Neutrophil (primary cell): ENCODE results near the gene ZFYVE26.

Source experiments
- H3K27ac ChIP-seq: fragments of 200-600 bp; sonication (generic); 2 replicates; pipeline ENCODE4 v1.5.1; 2016; ENCODE audit warnings: mild to moderate bottlenecking, moderate library complexity
- H3K27me3 ChIP-seq: fragments of 200-600 bp; sonication (generic); 2 replicates; pipeline ENCODE4 v1.6.0; 2016; ENCODE audit warnings: mild to moderate bottlenecking
- H3K36me3 ChIP-seq: fragments of 200-600 bp; sonication (generic); 2 replicates; pipeline ENCODE4 v1.5.1; 2017
- H3K4me1 ChIP-seq, 2 experiments: fragments of 200-600 bp in 1 of 2; sonication (generic) in 1 of 2; 1 replicate in 1 of 2; 2 replicates in 1 of 2; pipeline versions ENCODE4 v1.5.1 to v1.6.1; 2013 to 2016; ENCODE audit warnings: low read depth in 1 of 2, low read length in 1 of 2, mild to moderate bottlenecking in 1 of 2, moderate library complexity in 1 of 2; ENCODE audit not compliant: control insufficient read depth in 1 of 2, insufficient read depth in 1 of 2
- H3K4me3 ChIP-seq, 2 experiments: fragments of 200-600 bp in 1 of 2; sonication (generic) in 1 of 2; 1 replicate in 1 of 2; 2 replicates in 1 of 2; pipeline ENCODE4 v1.5.1; 2013 to 2016; ENCODE audit warnings: low read depth in 1 of 2, low read length in 1 of 2, mild to moderate bottlenecking in 1 of 2, moderate library complexity in 1 of 2
- H3K9me3 ChIP-seq: fragments of 200-600 bp; sonication (generic); 2 replicates; pipeline ENCODE4 v1.5.1; 2016
- TF ChIP-seq, protein P1 (sequence below): fragments of 200-600 bp; sonication (generic); IDR thresholded peaks from 2 replicates; pipeline ENCODE4 v1.5.1; 2016; ENCODE audit warnings: antibody characterized with exemption

ZFYVE26 gene

GRCh38 chr14:67785270-67786109, 30.9 kb downstream of the ZFYVE26 start:
- Histone ChIP-seq H3K27me3 (no peaks in the 10 kb centered on the region), H3K36me3 (peaks cover 100% of the 10 kb centered on the region), H3K9me3 (no peaks in the 10 kb centered on the region), H3K27ac (no peak overlapping the region), H3K4me1 (peaks cover 0 to 2% of the 10 kb centered on the region in 2 experiments), H3K4me3 (no peak overlapping the region)
- TF ChIP-seq, protein P1, sequence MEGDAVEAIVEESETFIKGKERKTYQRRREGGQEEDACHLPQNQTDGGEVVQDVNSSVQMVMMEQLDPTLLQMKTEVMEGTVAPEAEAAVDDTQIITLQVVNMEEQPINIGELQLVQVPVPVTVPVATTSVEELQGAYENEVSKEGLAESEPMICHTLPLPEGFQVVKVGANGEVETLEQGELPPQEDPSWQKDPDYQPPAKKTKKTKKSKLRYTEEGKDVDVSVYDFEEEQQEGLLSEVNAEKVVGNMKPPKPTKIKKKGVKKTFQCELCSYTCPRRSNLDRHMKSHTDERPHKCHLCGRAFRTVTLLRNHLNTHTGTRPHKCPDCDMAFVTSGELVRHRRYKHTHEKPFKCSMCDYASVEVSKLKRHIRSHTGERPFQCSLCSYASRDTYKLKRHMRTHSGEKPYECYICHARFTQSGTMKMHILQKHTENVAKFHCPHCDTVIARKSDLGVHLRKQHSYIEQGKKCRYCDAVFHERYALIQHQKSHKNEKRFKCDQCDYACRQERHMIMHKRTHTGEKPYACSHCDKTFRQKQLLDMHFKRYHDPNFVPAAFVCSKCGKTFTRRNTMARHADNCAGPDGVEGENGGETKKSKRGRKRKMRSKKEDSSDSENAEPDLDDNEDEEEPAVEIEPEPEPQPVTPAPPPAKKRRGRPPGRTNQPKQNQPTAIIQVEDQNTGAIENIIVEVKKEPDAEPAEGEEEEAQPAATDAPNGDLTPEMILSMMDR, result no peak

GRCh38 chr14:67784244-67784823, 32.1 kb downstream of the ZFYVE26 start:
- H3K27me3 ChIP-seq, result no peaks in the 10 kb centered on the region
- no peak overlapping the region for H3K27ac ChIP-seq
- no peaks in the 10 kb centered on the region for H3K4me1 ChIP-seq
- no peaks in the 10 kb centered on the region for H3K9me3 ChIP-seq
- TF ChIP-seq, protein P1, result no peak
- H3K36me3 ChIP-seq, result peaks cover 100% of the 10 kb centered on the region
- no peak overlapping the region for H3K4me3 ChIP-seq

GRCh38 chr14:67782090-67782489, 34.3 kb downstream of the ZFYVE26 start:
- TF ChIP-seq, protein P1, result no peak
- Histone ChIP-seq H3K27me3 (no peaks in the 10 kb centered on the region), H3K4me1 (peaks cover 11 to 14% of the 10 kb centered on the region in 2 experiments), H3K27ac (no peak overlapping the region), H3K4me3 (no peak overlapping the region), H3K9me3 (no peaks in the 10 kb centered on the region), H3K36me3 (peaks cover 89% of the 10 kb centered on the region)

DNA sequence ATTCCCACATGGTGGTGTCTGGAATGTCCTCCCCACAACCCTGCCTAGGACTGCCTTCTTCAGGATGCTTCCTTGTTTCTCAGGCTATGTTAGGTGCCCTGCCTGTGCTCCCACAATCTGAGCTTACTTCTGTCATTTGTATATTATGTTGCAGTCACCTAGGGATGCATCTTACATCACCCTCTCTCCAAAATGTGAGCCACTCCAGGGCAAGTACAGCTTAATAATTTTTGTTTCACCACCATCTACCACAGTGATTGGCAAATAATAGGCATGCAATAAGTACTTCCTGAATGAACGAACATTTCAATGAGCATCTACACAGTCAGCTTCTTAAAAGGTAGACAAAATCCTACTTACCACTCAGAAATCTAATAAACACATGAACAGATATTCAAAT, 37.6 kb downstream of the ZFYVE26 start:
- Histone ChIP-seq H3K27me3 (no peaks in the 10 kb centered on the region), H3K36me3 (peaks cover 88% of the 10 kb centered on the region), H3K9me3 (no peaks in the 10 kb centered on the region), H3K27ac (peak overlapping the region; percentile 65), H3K4me3 (no peak overlapping the region), H3K4me1 (peaks cover 11 to 14% of the 10 kb centered on the region in 2 experiments)
- TF ChIP-seq, protein P1, result no peak

DNA sequence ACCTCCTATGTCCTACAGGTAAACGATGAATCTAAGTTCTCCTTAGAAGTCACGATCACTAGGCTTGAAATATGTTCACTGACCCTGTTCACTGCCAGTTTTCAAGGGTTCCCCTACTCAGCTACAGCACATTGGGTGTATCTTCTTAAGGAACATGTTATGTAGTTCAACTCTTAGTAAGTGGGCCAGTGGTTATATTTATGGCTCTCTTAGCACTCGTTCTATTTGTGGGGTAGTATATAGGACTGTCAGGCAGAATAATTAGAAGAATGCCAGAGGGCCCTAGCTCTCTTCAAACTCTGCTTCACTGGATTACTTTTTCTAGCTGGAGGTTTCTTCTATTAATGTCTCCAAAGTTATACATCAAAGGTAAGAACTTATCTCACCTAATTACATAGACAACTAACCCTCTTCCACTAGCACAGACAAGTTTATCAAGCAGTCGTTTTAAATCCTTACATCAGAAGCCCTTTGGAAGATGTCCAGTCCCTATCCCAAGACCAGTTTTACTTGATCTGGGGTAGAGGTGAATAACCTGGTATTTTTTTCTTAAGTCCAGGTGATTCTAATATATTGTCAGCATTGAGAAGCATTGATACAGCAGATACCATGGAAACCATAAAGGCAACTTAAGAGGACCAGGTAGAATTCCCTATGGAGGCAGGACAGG, 39.6 kb downstream of the ZFYVE26 start:
- Histone ChIP-seq H3K27ac (no peak overlapping the region), H3K9me3 (no peaks in the 10 kb centered on the region), H3K36me3 (peaks cover 88% of the 10 kb centered on the region), H3K4me1 (peaks cover 11 to 14% of the 10 kb centered on the region in 2 experiments), H3K27me3 (no peaks in the 10 kb centered on the region), H3K4me3 (no peak overlapping the region)
- TF ChIP-seq, protein P1, result no peak
